GM12801 (cell line): ENCODE measurements around the gene TREX2.

ENCODE experiments used
- CTCF ChIP-seq: IDR thresholded peaks from one replicate; pipeline ENCODE4 v1.5.1; 2011; ENCODE audit warnings: control low read depth; ENCODE audit not compliant: insufficient read length; ENCODE audit errors: extremely low read depth

The TREX2 gene

GRCh38 chrX:153481043-153481442, 35.2 kb upstream of the TREX2 start:
- TF ChIP-seq CTCF, result no peak

- TF ChIP-seq CTCF, result no peak
Observed at GRCh38 chrX:153478746-153479145, 32.9 kb upstream of the TREX2 start.

GRCh38 chrX:153477901-153478300, 32.0 kb upstream of the TREX2 start:
- TF ChIP-seq CTCF, result no peak

- TF ChIP-seq CTCF, result no peak
Observed at GRCh38 chrX:153477364-153477857, 31.6 kb upstream of the TREX2 start.

GRCh38 chrX:153476666-153477363, 31.0 kb upstream of the TREX2 start:
- no peak for TF ChIP-seq CTCF

- no peak for TF ChIP-seq CTCF
Observed at GRCh38 chrX:153475751-153476281, 30.0 kb upstream of the TREX2 start.

- no peak for TF ChIP-seq CTCF
Observed at GRCh38 chrX:153475271-153475670, 29.4 kb upstream of the TREX2 start.
